IMR-90 (cell line): ENCODE measurements around the gene CNNM2. TPM values are rescaled to one million over a fixed set of nuclear protein-coding genes. Genes with fewer than 3 reads are reported as not detected.

Experiments used
- ATAC-seq: fragments of 200-7000 bp; cut with Tn5 transposase; 2 replicates; pipeline ENCODE4 v1.9.1; 2020; ENCODE audit warnings: low read depth, mild to moderate bottlenecking, moderate library complexity
- BruUV-seq: library from RNA; stranded (reverse); fragments of 400-500 nt; replicated peaks from 2 replicates; lab custom pipeline; 2021; lab: Mats Ljungman, UMichigan
- CTCF ChIA-PET: fragments of 300-600 bp; formaldehyde crosslinking; extraction: SDS; loops from one replicate; lab custom pipeline; 2021; ENCODE audit warnings: antibody characterized with exemption; lab: Yijun Ruan, JAX
- POLR2A ChIA-PET: fragments of 300-600 bp; sonication (Branson Sonifier 250); formaldehyde crosslinking; loops from one replicate; lab custom pipeline; 2022; ENCODE audit warnings: antibody characterized with exemption; ENCODE audit not compliant: unreplicated experiment; lab: Charles Lee
- DNase-seq: peaks from one replicate; pipeline ENCODE4 v3.0.0; 2013
- H2AFZ ChIP-seq: replicated peaks from 2 replicates; pipeline ENCODE3; 2013; ENCODE audit warnings: low read length, mild to moderate bottlenecking; ENCODE audit not compliant: poor library complexity
- H2AK5ac ChIP-seq: 2 replicates; pipeline ENCODE4 v1.6.1; 2013; ENCODE audit warnings: low read depth, low read length, inconsistent platforms
- H2AK9ac ChIP-seq: replicated peaks from 2 replicates; pipeline ENCODE3; 2013; ENCODE audit warnings: mild to moderate bottlenecking, low read depth, low read length, moderate library complexity; ENCODE audit not compliant: poor library complexity
- H2BK120ac ChIP-seq: 2 replicates; pipeline ENCODE4 v1.6.1; 2013; ENCODE audit warnings: low read depth, low read length, inconsistent platforms
- H2BK15ac ChIP-seq: 3 replicates; pipeline ENCODE4 v1.6.1; 2013; ENCODE audit warnings: low read depth, low read length, inconsistent platforms
- H2BK20ac ChIP-seq: 2 replicates; pipeline ENCODE4 v1.6.1; 2013; ENCODE audit warnings: low read depth, mild to moderate bottlenecking, inconsistent platforms, low read length, moderate library complexity
- H2BK5ac ChIP-seq: 2 replicates; pipeline ENCODE4 v1.6.1; 2013; ENCODE audit warnings: mild to moderate bottlenecking, low read depth, low read length, inconsistent platforms; ENCODE audit not compliant: poor library complexity, severe bottlenecking
- H3K14ac ChIP-seq: replicated peaks from 2 replicates; pipeline ENCODE4 v1.6.1; 2013; ENCODE audit warnings: low read depth, low read length, inconsistent platforms
- H3K18ac ChIP-seq: 2 replicates; pipeline ENCODE4 v1.6.1; 2013; ENCODE audit warnings: low read depth, low read length, control low read depth
- H3K23ac ChIP-seq: 2 replicates; pipeline ENCODE4 v1.6.1; 2013; ENCODE audit warnings: low read depth, low read length, inconsistent platforms
- H3K27ac ChIP-seq: 2 replicates; pipeline ENCODE4 v1.5.1; 2013; ENCODE audit warnings: mild to moderate bottlenecking, control low read depth, low read length; ENCODE audit not compliant: insufficient read depth
- H3K27me3 ChIP-seq: 2 replicates; pipeline ENCODE4 v1.6.1; 2013; ENCODE audit warnings: low read length; ENCODE audit not compliant: control insufficient read depth, insufficient read depth
- H3K36me3 ChIP-seq: 2 replicates; pipeline ENCODE4 v1.6.1; 2013; ENCODE audit warnings: low read length, mixed read lengths; ENCODE audit not compliant: control insufficient read depth, insufficient read depth
- H3K4ac ChIP-seq: 2 replicates; pipeline ENCODE4 v1.6.1; 2013; ENCODE audit warnings: low read depth, low read length, inconsistent platforms
- H3K4me1 ChIP-seq: 2 replicates; pipeline ENCODE4 v1.6.1; 2013; ENCODE audit warnings: low read length, mixed read lengths; ENCODE audit not compliant: control insufficient read depth, insufficient read depth
- H3K4me2 ChIP-seq: 2 replicates; pipeline ENCODE4 v1.6.1; 2013; ENCODE audit warnings: low read depth, mild to moderate bottlenecking, control low read depth, low read length, moderate library complexity
- H3K4me3 ChIP-seq: 2 replicates; pipeline ENCODE4 v1.5.1; 2013; ENCODE audit warnings: low read depth, mild to moderate bottlenecking, control low read depth, low read length, moderate library complexity; ENCODE audit not compliant: insufficient read depth
- H3K56ac ChIP-seq: 2 replicates; pipeline ENCODE4 v1.6.1; 2013; ENCODE audit warnings: low read length, inconsistent platforms; ENCODE audit not compliant: insufficient read depth; ENCODE audit errors: extremely low read depth
- H3K79me1 ChIP-seq, 2 experiments: 2 replicates each; pipeline ENCODE4 v1.6.1; 2013; ENCODE audit warnings: low read length in 2 of 2, inconsistent platforms in 1 of 2, low read depth in 1 of 2
- H3K9ac ChIP-seq: 2 replicates; pipeline ENCODE4 v1.6.1; 2013; ENCODE audit warnings: low read depth, low read length, control low read depth
- H3K9me1 ChIP-seq: 2 replicates; pipeline ENCODE4 v1.6.1; 2013; ENCODE audit warnings: low read length, inconsistent platforms; ENCODE audit not compliant: insufficient read depth
- H3K9me3 ChIP-seq: 2 replicates; pipeline ENCODE4 v1.6.1; 2013; ENCODE audit warnings: low read length; ENCODE audit not compliant: control insufficient read depth, insufficient read depth
- H4K20me1 ChIP-seq: 2 replicates; pipeline ENCODE4 v1.6.1; 2013; ENCODE audit warnings: low read length, inconsistent platforms; ENCODE audit not compliant: insufficient read depth
- H4K5ac ChIP-seq: 2 replicates; pipeline ENCODE4 v1.6.1; 2013; ENCODE audit warnings: mild to moderate bottlenecking, low read depth, low read length, control low read depth
- H4K8ac ChIP-seq, 2 experiments: 2 replicates each; pipeline ENCODE4 v1.6.1; 2013; ENCODE audit warnings: low read depth in 2 of 2, low read length in 2 of 2, control low read depth in 1 of 2, inconsistent platforms in 1 of 2
- H4K91ac ChIP-seq: 2 replicates; pipeline ENCODE4 v1.6.1; 2013; ENCODE audit warnings: low read depth, low read length, inconsistent platforms; ENCODE audit not compliant: insufficient read depth
- BHLHE40 ChIP-seq: fragments of 150-350 bp; IDR thresholded peaks from 2 replicates; pipeline ENCODE4 v1.6.1; 2016; ENCODE audit warnings: mild to moderate bottlenecking, low read depth, low read length
- CEBPB ChIP-seq: IDR thresholded peaks from 2 replicates; pipeline ENCODE4 v1.6.1; 2012; ENCODE audit warnings: low read depth, low read length, improper control_type of control experiment
- MAZ ChIP-seq: IDR thresholded peaks from 2 replicates; pipeline ENCODE4 v1.6.1; 2012; ENCODE audit warnings: low read depth, mild to moderate bottlenecking, low read length, improper control_type of control experiment, moderate library complexity, borderline replicate concordance
- MXI1 ChIP-seq: IDR thresholded peaks from 2 replicates; pipeline ENCODE4 v1.6.1; 2012; ENCODE audit warnings: low read depth, mild to moderate bottlenecking, low read length, moderate library complexity, borderline replicate concordance
- NFE2L2 ChIP-seq: fragments of 150-350 bp; IDR thresholded peaks from 2 replicates; pipeline ENCODE4 v1.6.1; 2016; ENCODE audit warnings: low read depth, mild to moderate bottlenecking, low read length
- RAD21 ChIP-seq: IDR thresholded peaks from 2 replicates; pipeline ENCODE4 v1.6.1; 2012; ENCODE audit warnings: low read length, improper control_type of control experiment
- RFX5 ChIP-seq: IDR thresholded peaks from 2 replicates; pipeline ENCODE4 v1.8.0; 2012; ENCODE audit warnings: low read depth, mild to moderate bottlenecking, low read length, moderate library complexity
- WGBS, 2 experiments: methylation state at CpG; one replicate each; pipeline versions ENCODE4 v1.1.5 to v1.1.7; 2013; ENCODE audit warnings: missing lambda C conversion rate in 2 of 2; ENCODE audit not compliant: insufficient read length in 1 of 2; ENCODE audit errors: extremely low coverage in 2 of 2; 5-methylcytosine and 5-hydroxymethylcytosine counted together
- dilution Hi-C: fragments of 300-500 bp; cut with HindIII; formaldehyde crosslinking; loops from one replicate; pipeline ENCODE4 v1.14.3; 2018; ENCODE audit warnings: low sequenced_read_pairs; ENCODE audit not compliant: unreplicated experiment
- in situ Hi-C: fragments of 300-500 bp; cut with MboI; formaldehyde crosslinking; loops from 3 replicates; pipeline ENCODE4 v1.14.3; 2019; ENCODE audit warnings: low sequenced_read_pairs, inconsistent platforms, mixed read lengths
- intact Hi-C: fragments of 100-400 bp; cut with micrococcal nuclease; formaldehyde crosslinking; loops from 2 replicates; pipeline ENCODE4 v1.10.0; 2022
- polyA plus RNA-seq, 3 experiments: library from polyadenylated mRNA; depleted of rRNA; stranded (reverse); fragments of >200 nt; gene quantifications; 2 replicates each; pipeline ENCODE4 v1.2.3, GENCODE V29; 2012; ENCODE audit warnings: low replicate concordance in 1 of 3
- total RNA-seq: library from RNA; depleted of rRNA; stranded (reverse); fragments of >200 nt; gene quantifications from 2 replicates; pipeline ENCODE4 v1.2.3, GENCODE V29; 2012
- TF ChIP-seq, protein P1 (sequence below): fragments of 150-350 bp; IDR thresholded peaks from 2 replicates; pipeline ENCODE4 v1.6.1; 2017; ENCODE audit warnings: mild to moderate bottlenecking, antibody characterized with exemption, low read length, low read depth
- TF ChIP-seq, protein P2 (sequence below): conservative IDR thresholded peaks from 2 replicates; pipeline ENCODE4 v1.5.1; 2012; ENCODE audit warnings: mild to moderate bottlenecking, low read depth, low read length, improper control_type of control experiment
- TF ChIP-seq, protein P3 (sequence below): fragments of 150-350 bp; IDR thresholded peaks from 2 replicates; pipeline ENCODE4 v1.6.1; 2016; ENCODE audit warnings: low read depth, mild to moderate bottlenecking, low read length, moderate library complexity, borderline replicate concordance

Gene CNNM2
- total and polyA plus RNA-seq, 2 of the 4 experiments (the other 2 are of a cell fraction), result 4.7 to 5.6 TPM

DNA sequence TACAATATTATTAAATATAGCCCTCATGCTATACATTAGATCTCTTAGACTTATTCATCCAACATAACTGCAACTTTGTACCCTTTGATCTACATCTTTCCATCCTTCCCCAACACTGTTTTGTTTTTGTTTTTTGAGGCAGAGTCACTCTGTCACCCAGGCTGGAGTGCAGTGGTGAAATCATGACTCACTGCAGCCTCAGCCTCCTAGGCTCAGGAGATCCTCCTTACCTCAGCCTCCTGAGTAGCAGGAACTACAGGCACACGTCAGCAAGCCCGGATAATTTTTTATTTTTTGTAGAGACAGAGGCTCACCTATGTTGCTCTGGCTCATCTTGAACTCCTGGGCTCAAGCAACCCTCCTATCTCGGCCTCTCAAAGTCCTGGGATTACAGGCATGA lies 221.7 kb downstream of the CNNM2 start:
- DNase-seq (no peak), ATAC-seq (no peak)
- no peak for TF ChIP-seq MAZ
- TF ChIP-seq, protein P1, sequence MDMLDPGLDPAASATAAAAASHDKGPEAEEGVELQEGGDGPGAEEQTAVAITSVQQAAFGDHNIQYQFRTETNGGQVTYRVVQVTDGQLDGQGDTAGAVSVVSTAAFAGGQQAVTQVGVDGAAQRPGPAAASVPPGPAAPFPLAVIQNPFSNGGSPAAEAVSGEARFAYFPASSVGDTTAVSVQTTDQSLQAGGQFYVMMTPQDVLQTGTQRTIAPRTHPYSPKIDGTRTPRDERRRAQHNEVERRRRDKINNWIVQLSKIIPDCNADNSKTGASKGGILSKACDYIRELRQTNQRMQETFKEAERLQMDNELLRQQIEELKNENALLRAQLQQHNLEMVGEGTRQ, result no peak
- no peak for TF ChIP-seq RAD21
- no peak for TF ChIP-seq NFE2L2
- TF ChIP-seq, protein P2, sequence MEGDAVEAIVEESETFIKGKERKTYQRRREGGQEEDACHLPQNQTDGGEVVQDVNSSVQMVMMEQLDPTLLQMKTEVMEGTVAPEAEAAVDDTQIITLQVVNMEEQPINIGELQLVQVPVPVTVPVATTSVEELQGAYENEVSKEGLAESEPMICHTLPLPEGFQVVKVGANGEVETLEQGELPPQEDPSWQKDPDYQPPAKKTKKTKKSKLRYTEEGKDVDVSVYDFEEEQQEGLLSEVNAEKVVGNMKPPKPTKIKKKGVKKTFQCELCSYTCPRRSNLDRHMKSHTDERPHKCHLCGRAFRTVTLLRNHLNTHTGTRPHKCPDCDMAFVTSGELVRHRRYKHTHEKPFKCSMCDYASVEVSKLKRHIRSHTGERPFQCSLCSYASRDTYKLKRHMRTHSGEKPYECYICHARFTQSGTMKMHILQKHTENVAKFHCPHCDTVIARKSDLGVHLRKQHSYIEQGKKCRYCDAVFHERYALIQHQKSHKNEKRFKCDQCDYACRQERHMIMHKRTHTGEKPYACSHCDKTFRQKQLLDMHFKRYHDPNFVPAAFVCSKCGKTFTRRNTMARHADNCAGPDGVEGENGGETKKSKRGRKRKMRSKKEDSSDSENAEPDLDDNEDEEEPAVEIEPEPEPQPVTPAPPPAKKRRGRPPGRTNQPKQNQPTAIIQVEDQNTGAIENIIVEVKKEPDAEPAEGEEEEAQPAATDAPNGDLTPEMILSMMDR, result no peak
- TF ChIP-seq BHLHE40, result no peak
- TF ChIP-seq MXI1, result no peak
- no peak for TF ChIP-seq CEBPB
- TF ChIP-seq, protein P3, sequence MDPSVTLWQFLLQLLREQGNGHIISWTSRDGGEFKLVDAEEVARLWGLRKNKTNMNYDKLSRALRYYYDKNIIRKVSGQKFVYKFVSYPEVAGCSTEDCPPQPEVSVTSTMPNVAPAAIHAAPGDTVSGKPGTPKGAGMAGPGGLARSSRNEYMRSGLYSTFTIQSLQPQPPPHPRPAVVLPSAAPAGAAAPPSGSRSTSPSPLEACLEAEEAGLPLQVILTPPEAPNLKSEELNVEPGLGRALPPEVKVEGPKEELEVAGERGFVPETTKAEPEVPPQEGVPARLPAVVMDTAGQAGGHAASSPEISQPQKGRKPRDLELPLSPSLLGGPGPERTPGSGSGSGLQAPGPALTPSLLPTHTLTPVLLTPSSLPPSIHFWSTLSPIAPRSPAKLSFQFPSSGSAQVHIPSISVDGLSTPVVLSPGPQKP, result no peak
- no peak for TF ChIP-seq RFX5
- Histone ChIP-seq H4K91ac (no peak overlapping the region), H4K8ac (no peak overlapping the region), H3K4me2 (no peak overlapping the region), H2BK120ac (no peak overlapping the region), H3K4ac (no peak overlapping the region), H3K27me3 (no peaks in the 10 kb centered on the region), H3K36me3 (peaks cover 18% of the 10 kb centered on the region), H3K56ac (no peak overlapping the region), H3K27ac (no peak overlapping the region), H3K9ac (no peak overlapping the region), H4K5ac (no peak overlapping the region), H2AFZ (no peak overlapping the region), H2AK5ac (no peak overlapping the region), H3K18ac (no peak overlapping the region), H3K4me1 (peaks cover 8% of the 10 kb centered on the region), H3K9me3 (no peaks in the 10 kb centered on the region), H2AK9ac (no peak overlapping the region), H3K9me1 (peaks cover 8% of the 10 kb centered on the region; the same call in 1 of the 2 replicates), H2BK20ac (no peak overlapping the region), H3K79me1 (peaks cover 28 to 54% of the 10 kb centered on the region in 2 experiments), H3K23ac (no peak overlapping the region), H3K4me3 (no peak overlapping the region), H2BK15ac (no peak overlapping the region), H2BK5ac (no peak overlapping the region), H3K14ac (no peak overlapping the region), H4K20me1 (peaks cover 3% of the 10 kb centered on the region; the same call in 1 of the 2 replicates)
- in situ Hi-C loops (no loop called here), dilution Hi-C loops (no loop called here), intact Hi-C loops (no loop called here)
- 100% methylated on average over 1 of the region's 3 CpGs; no CpG with 5 or more reads in 1 of the 2 experiments for WGBS, 2 experiments
- ChIA-PET CTCF (no interaction called here), POLR2A (no interaction called here)
- no TSS peak for BruUV-seq
